BJ (cell line): ENCODE results near the gene GLYATL3. TPM values are rescaled to one million over a fixed set of nuclear protein-coding genes. Genes with fewer than 3 reads are reported as not detected.
"Not testable (repeated sequence)": the region's sequence is repeated elsewhere in the genome, so short reads cannot be mapped to it uniquely, and the experiment has no call there.

ENCODE experiments used
- CTCF ChIA-PET: fragments of 350-600 bp; formaldehyde crosslinking; extraction: SDS; loops from one replicate; lab custom pipeline; 2021; ENCODE audit warnings: antibody characterized with exemption, inconsistent platforms; lab: Yijun Ruan, JAX
- POLR2A ChIA-PET: fragments of 300-600 bp; sonication (Branson Sonifier 250); formaldehyde crosslinking; extraction: SDS; loops from one replicate; lab custom pipeline; 2021; ENCODE audit warnings: antibody characterized with exemption; lab: Charles Lee
- DNase-seq: peaks from one replicate; pipeline ENCODE4 v3.0.0-alpha.2; 2011; ENCODE audit warnings: low read depth
- H3K27me3 ChIP-seq: 2 replicates; pipeline ENCODE4 v1.6.0; 2011; ENCODE audit warnings: low read length; ENCODE audit not compliant: control insufficient read depth, insufficient read depth
- H3K36me3 ChIP-seq: 2 replicates; pipeline ENCODE4 v1.5.1; 2011; ENCODE audit warnings: low read length; ENCODE audit not compliant: control insufficient read depth, insufficient read depth
- H3K4me3 ChIP-seq: 2 replicates; pipeline ENCODE4 v1.5.1; 2011; ENCODE audit warnings: low read depth, mild to moderate bottlenecking, control low read depth, low read length
- polyA plus RNA-seq: library from polyadenylated mRNA; depleted of rRNA; stranded (reverse); fragments of >200 nt; gene quantifications from 2 replicates; pipeline ENCODE4 v1.2.3, GENCODE V29; 2011
- TF ChIP-seq, protein P1 (sequence below): IDR thresholded peaks from 2 replicates; pipeline ENCODE4 v1.5.1; 2011; ENCODE audit warnings: low read depth, mild to moderate bottlenecking, control low read depth, inconsistent platforms, low read length, moderate library complexity; ENCODE audit not compliant: insufficient read depth

GLYATL3 gene
- polyA plus RNA-seq, 1 experiment, result not detected

DNA sequence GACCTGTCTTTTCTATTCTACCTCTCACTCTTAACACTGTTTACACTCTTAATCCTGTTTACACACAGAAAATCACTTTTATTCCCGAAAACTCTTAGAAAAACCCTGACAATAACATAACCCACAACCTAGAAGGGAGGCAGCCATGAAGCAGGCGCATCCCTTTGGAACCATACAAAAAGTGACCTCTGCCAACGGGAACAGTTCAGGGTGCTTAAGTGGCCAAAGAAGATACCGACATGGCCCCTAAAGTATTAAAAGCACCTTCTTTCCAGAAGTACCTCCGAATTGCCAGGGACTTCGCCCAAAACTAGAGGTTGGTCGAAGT lies 37.2 kb upstream of the GLYATL3 start:
- DNase-seq, result no peak
- Histone ChIP-seq H3K4me3 (peak overlapping the region; percentile 55), H3K36me3 (no peaks in the 10 kb centered on the region; the same call in 1 of the 2 replicates), H3K27me3 (no peaks in the 10 kb centered on the region)
- CTCF ChIA-PET, result no interaction called here
- TF ChIP-seq, protein P1, sequence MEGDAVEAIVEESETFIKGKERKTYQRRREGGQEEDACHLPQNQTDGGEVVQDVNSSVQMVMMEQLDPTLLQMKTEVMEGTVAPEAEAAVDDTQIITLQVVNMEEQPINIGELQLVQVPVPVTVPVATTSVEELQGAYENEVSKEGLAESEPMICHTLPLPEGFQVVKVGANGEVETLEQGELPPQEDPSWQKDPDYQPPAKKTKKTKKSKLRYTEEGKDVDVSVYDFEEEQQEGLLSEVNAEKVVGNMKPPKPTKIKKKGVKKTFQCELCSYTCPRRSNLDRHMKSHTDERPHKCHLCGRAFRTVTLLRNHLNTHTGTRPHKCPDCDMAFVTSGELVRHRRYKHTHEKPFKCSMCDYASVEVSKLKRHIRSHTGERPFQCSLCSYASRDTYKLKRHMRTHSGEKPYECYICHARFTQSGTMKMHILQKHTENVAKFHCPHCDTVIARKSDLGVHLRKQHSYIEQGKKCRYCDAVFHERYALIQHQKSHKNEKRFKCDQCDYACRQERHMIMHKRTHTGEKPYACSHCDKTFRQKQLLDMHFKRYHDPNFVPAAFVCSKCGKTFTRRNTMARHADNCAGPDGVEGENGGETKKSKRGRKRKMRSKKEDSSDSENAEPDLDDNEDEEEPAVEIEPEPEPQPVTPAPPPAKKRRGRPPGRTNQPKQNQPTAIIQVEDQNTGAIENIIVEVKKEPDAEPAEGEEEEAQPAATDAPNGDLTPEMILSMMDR, result no peak
- POLR2A ChIA-PET, result no interaction called here

GRCh38 chr6:49462927-49463611 lies 36.7 kb upstream of the GLYATL3 start, which contains the start of the genes CENPQ and MMUT:
CENPQ (plus strand) TSS chr6:49463370; CDS start chr6:49470177, 6,807 bp downstream.
MMUT (minus strand) TSS chr6:49463253; CDS start chr6:49459466, 3,787 bp downstream.
- Histone ChIP-seq H3K36me3 (no peaks in the 10 kb centered on the region; the same call in 1 of the 2 replicates), H3K27me3 (no peaks in the 10 kb centered on the region), H3K4me3 (peak within 1 kb of the TSS; percentile 55)
- ChIA-PET POLR2A (no interaction called here), CTCF (no interaction called here)
- TF ChIP-seq, protein P1, result no peak
- peak; percentile 71 for DNase-seq

- H3K27me3 ChIP-seq, result no peaks in the 10 kb centered on the region
- H3K4me3 ChIP-seq, result peak overlapping the region; percentile 55
- no peak for DNase-seq
- TF ChIP-seq, protein P1, result no peak
- no peaks in the 10 kb centered on the region for H3K36me3 ChIP-seq
- CTCF ChIA-PET, result no interaction called here
- POLR2A ChIA-PET, result no interaction called here
Observed at GRCh38 chr6:49463612-49463967, 36.1 kb upstream of the GLYATL3 start.

- Histone ChIP-seq H3K27me3 (no peaks in the 10 kb centered on the region), H3K36me3 (no peaks in the 10 kb centered on the region), H3K4me3 (no peak overlapping the region)
- TF ChIP-seq, protein P1, result no peak
- ChIA-PET CTCF (interaction anchor here (0.6 kb wide), 1 partner anchor 376 kb away, joined by 3 read pairs; no protein-coding TSS in a partner anchor), POLR2A (no interaction called here)
- no peak for DNase-seq
Observed at GRCh38 chr6:49464691-49465090, 35.0 kb upstream of the GLYATL3 start.

DNA sequence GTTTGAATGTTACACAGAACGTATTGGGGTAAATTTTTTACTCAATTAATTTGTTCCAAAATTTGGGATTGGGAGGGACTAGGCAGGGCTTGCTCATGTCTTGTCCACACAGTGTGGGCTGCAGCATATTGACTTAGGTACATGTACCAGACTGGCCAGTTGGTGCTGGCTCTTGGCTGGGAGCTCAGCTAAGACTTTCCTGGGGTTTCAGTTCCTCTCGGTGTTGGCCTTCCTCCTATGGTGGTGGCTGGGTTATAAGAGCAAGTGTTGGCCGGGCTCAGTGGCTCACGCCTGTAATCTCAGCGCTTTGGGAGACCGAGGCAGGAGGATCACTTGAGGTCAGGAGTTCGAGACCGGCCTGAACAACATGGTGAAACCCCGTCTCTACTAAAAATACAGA lies 31.7 kb upstream of the GLYATL3 start:
- no peaks in the 10 kb centered on the region for H3K27me3 ChIP-seq
- no peak overlapping the region for H3K4me3 ChIP-seq
- no peaks in the 10 kb centered on the region for H3K36me3 ChIP-seq
- ChIA-PET POLR2A (no interaction called here), CTCF (no interaction called here)
- no peak for DNase-seq
- TF ChIP-seq, protein P1, result no peak

GRCh38 chr6:49476564-49476963 lies 23.2 kb upstream of the GLYATL3 start:
- H3K4me3 ChIP-seq, CTCF ChIA-PET, POLR2A ChIA-PET, H3K27me3 ChIP-seq, H3K36me3 ChIP-seq, DNase-seq: not testable (repeated sequence)
